Measurements from ENCODE around the gene NPNT.

NPNT gene

GRCh38 chr4:106010761-106011160 is 115.5 kb downstream of the NPNT start:
- no peak overlapping the region for H3K4me3 ChIP-seq (ENCODE audit: low read depth, low read length)
- no peak for DNase-seq (ENCODE audit: low read depth)
- no peak for TF ChIP-seq CTCF (IDR thresholded peaks at IDR 0.05; ENCODE audit: control insufficient read depth, extremely low read depth, insufficient read depth)

GRCh38 chr4:106011387-106011786 is 116.1 kb downstream of the NPNT start:
- no peak overlapping the region for H3K4me3 ChIP-seq (ENCODE audit: low read depth, low read length)
- DNase-seq (ENCODE audit: low read depth), result no peak
- no peak for TF ChIP-seq CTCF (IDR thresholded peaks at IDR 0.05; ENCODE audit: control insufficient read depth, extremely low read depth, insufficient read depth)

GRCh38 chr4:106017975-106018374 is 122.7 kb downstream of the NPNT start:
- no peak for TF ChIP-seq CTCF (IDR thresholded peaks at IDR 0.05; ENCODE audit: control insufficient read depth, extremely low read depth, insufficient read depth)
- no peak for DNase-seq (ENCODE audit: low read depth)
- no peak overlapping the region for H3K4me3 ChIP-seq (ENCODE audit: low read depth, low read length)

GRCh38 chr4:106019771-106020170 is 124.5 kb downstream of the NPNT start:
- no peak for DNase-seq (ENCODE audit: low read depth)
- H3K4me3 ChIP-seq (ENCODE audit: low read depth, low read length), result no peak overlapping the region
- TF ChIP-seq CTCF (IDR thresholded peaks at IDR 0.05; ENCODE audit: control insufficient read depth, extremely low read depth, insufficient read depth), result no peak

Data from LNCaP clone FGC (cell line).